Stimulated activated CD4-positive, alpha-beta T cell treated with anti-CD3 and anti-CD28 coated beads, Interleukin-12 subunit alpha, Interleukin-12 subunit beta, amount 100 ng/mL, for 48 hours (primary cell): ENCODE measurements around the gene MIAT.
"Not testable (repeated sequence)": the region's sequence is repeated elsewhere in the genome, so short reads cannot be mapped to it uniquely, and the experiment has no call there.

Source experiments
- DNase-seq, 3 donors: peaks; one replicate each; pipeline ENCODE4 v3.0.0-alpha.2; 2020; ENCODE audit warnings: low read depth in 2 of 3, low spot score in 1 of 3

Gene MIAT

DNA sequence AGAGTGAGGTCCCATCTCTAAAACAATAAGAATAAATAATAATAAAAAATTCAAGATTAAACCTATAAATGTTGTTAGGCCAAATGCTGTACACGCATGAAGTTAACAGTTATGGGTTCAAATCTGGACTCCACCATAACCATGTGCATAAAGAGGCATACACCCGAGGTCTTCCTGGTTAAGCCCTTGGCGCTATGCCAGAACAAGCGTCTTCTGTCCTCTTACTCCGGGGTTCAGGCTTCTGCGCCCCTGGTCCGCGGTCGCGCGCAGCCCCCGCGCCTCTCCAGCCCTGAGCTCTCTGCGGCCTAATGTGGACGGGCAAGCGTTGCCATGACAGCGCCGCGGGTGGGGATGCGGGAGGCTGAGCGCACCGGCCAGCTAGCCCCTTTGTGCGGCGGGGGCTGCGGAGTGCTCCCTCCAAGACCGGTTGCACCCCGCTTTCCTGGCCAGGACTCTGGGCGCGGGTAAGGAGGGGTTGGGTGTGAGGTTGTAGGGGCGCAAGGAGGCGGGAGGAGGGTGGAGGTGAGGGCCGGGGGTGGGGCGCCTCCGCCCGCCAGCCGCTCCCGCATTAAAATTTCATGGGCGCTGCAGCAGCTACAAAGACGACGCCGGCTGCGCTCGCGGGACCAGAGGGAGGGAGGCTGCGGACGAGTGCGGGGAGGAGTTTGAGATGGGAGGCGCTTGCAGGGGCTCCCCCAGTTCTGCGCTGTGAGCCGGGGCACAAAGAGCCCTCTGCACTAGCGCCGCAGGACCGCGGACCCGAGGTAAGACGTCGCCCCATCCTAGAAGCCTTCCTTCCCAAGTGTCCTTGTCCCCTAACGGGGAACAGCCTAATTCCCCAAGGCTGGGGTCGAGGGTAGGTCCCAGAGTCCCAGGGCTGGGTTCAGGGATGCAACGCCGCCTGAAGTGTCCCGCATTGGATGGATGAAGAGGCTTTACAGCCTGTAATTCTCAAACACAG, at the start of gene MIAT:
MIAT (plus strand) TSS at position 698 of the 961 bp plus-strand sequence.
- DNase-seq: peak in 1 of 3 donors; percentile 47

DNA sequence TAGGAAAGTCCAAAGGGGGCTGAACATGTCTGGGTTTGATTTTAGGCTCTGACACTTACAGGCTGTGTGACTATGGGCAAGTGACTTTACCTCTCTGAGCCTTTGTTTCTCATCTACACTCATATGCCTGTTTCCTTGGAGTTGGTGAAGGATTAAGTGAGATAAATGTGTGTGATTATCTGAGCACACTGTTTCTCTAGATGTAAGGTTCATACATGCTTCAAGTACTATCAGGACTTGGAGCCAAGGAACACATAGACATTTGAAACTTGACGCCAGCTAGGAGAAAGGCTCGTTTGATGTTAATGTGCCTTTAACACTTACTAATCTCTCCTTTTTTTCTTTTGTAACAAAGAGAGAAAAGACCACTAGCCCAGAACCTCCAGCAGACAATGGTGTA, 49.3 kb upstream of the MIAT start:
- DNase-seq: no peak

DNA sequence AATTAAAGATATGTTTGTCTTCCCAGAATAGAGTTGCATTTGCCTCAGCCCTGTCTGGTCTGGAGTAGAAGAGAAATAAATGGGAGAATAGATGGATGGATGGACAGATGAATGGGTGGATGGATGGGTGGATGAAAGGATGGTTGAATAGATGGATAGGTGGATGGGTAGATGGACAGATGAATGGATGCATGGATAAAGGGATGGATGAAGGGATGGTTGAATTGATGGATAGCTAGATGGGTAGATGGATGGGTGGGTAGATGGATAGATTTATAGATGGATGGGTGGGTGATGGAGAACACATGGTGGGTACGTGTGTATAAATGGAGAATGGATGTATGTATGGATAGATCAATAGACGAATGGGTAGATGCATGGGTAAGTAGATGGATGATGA, 48.1 kb upstream of the MIAT start:
- no peak for DNase-seq

DNA sequence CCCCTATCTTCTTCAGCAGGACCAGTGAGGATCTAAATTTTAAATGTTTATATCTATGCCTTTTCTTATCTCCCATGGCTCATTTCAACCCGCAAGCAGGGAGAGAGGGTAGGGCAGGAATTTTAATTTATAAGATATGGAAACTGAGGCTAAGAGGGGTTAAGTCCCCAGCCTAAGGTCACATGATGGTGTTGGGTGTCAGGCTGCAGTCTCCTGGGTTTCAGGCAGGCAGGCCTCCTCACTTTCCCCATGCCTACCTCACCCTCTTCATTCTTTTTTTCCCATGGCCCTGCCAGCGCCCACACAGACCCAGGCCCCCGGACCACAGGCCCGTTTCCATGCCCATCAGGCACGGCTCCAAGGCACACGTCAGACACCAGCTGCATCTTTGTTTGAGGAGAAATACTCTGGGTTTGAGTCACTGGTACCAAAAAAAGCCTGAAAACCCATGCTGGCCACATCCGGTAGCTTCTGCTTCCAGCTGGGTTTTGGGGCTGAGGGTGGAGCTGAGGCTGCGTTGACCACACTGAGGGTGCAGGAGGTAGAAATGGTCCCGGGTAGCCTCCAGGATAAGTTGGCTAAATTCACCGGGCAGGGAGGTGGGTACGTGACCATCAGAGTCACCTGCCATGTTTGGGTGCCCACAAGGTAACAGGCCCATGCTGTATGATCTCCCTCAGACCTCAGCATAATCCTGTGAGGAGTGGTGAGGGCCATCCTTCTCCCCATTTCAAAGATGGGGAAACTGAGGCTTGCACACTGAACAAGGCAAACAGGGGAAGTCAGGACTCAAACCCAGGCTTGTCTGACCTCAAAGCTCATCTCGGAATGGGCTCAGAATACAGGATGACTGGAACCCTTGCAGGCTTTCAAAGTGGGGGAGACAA, 47.1 kb upstream of the MIAT start:
- DNase-seq: peak; percentile 28 to 34 (median 28)

DNA sequence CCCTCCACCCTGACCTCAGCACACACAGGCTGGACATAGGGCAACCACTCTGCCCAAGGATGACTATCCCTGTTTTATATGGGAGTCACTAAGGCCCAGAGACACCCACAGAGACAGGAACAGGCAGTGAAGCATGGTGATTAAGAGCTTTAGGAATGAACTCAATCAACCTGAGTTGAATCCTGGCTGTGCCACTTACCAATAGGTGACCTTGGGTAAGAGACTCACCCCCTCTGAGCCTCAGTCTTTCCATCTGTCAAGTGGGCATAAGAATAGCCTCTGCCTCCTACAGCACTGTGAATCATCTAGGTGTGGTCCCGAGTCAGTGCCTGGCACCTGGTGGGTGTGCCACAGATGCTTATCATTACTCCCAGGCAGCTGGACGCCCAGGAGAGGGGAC, 46.4 kb upstream of the MIAT start:
- no peak for DNase-seq

DNA sequence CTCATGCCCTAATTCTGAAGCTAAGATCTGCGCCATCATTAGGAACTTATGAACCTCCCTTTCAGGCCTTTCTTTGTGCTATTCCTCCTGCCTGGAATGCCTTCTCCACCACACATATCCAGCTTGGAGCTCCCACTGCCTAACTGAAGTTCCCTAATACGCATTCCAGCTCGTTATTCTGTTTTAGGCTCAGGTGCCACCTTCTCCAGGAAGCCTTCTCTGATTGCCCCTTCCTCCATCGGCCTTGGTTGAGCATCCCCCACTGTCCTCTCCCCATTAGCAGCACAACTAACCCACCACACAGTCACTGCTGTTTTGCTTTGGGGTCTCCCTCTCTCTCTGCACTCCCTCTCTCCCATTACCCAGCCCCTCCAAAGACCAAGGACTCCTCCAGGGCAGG, 44.7 kb upstream of the MIAT start:
- DNase-seq: no peak

DNA sequence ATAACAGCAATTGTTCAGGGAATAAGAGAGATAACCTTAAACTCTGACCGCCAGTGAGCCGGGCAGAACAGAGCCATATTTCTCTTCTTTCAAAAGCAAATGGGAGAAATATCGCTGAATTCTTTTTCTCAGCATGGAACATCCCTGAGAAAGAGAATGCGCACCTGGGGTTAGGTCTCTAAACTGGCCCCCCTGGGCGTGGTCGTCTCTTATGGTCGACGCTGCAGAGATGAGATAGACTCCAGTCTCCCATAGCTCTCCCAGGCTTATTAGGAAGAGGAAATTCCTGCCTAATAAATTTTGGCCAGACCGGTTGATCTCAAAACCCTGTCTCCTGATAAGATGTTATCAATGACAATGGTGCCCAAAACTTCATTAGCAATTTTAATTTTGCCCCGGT, 43.6 kb upstream of the MIAT start:
- DNase-seq: not testable (repeated sequence)

DNA sequence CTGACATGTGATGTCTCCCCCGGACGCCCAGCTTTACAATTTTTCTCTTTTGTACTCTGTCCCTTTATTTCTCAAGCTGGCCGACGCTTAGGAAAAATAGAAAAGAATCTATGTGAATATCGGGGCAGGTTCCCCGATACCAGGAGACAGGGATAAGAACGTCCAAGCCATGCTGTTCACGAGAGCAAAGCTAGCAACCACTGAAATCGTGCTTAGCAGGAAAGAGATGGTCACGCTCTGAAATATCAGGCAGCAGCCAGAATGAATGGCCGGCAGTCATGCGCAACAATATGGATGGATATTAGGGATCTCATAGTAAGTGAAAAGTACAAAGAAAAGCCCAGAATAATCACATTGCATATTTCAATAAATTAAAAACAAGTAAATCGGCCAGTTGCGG, 43.1 kb upstream of the MIAT start:
- DNase-seq: no peak

DNA sequence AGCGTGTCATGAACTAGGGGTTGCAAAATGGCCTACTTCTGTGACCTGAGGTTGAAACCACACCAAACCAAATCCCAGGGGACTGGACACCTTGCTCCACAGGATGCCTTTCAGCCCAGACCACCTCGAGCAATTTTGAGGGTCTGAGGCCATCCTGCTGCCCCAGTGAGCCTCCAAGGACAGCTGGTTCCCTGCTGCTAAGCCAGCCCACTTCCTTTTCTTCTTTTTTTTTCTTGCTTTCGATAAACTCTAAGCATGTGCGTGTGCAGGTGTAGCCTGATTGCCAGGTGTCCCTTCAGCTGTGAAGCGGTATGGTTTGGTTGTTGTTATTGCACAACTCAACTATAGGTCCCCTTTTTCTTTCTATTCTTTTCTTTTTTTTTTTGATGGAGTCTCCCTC, 42.2 kb upstream of the MIAT start:
- DNase-seq: no peak

DNA sequence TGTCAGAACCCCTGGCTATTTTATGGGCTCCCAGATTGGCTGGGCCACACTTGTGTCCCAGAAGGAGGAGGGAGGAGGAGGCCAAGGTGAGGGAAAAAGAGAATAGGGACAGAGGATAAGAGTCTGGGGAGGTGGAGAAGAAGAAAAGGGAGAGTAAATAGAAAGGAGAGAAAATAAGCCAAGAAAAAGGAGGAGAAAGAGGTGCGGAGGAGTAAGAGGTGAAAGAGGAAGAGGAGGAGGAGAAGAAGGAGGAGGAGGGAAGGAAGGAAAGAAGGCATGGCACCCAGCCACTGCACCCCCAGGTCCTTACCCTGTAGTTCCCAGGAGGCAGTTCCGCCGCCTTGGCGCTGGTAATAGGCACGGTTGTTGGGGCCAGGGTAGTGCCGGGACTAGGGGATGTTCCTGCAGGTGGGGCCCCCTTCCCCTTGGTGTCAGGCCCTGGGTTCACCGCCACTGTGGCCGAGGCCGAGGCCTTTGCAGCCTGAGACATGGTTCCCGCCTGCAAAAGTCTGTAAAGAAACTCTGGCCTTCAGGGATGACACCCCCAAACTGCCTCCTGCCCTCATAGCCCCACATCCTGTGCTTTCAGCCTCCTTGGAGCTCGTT, 41.5 kb upstream of the MIAT start:
- DNase-seq: no peak

DNA sequence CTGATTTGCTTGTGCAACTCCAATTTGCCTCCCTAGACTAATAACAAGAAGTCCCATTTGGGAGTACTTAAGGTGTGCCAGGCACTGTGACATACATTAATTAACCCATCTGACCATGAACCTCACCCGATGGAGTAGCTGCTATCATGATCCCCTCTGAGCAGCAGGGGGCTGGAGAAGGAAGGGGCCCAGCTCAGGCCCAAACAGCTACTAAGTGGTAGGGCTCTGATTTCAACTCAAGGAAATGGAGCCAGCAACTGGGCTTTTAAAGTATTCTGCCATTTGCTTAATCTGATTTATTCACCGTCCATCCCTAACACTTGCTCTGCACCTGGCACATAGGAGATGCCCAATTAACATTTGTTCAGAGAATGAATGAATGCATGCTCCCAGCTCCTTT, 40.7 kb upstream of the MIAT start:
- DNase-seq: no peak

DNA sequence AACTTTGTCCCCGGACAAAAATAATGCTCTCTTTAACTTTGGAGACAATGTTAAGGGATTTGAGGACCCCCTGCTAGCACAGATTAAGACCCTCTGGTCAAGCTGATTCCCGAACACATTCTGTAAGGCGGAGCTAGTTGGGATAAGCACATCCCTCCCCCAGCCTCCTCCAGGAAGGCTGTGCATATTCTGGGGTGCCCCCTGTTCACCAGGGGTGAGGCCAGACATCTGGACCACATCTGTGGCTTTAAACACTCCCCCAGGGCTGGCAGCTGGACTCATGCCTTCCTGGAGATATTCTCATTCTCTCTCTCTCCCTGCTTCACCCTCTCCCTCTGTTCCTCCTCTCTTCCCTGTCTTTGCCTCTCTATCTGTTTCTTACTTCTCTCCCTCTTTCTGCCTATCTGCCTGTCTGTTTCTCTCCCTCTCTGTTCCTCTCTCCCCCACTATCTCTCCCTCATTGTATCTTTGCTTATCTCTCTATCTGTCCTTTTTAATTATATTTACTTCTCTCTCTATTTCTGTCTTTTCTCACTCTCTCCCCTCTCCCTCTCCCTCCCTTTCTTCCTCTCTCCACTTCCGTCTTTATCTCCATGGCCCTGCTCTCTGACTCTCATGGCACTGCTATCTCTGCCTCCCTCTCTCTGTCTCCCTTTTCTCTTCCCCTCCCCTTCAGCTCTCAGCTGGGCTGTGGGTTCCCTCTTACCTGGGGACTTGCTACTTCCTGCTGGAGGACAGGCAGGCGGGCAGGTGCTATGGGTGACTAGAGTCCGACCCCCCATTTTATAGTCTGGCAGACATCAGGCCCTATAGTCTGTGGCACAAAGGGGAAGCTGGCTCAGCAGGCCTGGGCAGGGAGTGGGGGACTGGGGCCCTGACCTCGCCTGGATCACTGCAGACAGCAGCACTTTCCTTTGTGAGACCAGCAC, 39.9 kb upstream of the MIAT start, which contains the start of gene CRYBB1:
CRYBB1 (minus strand) TSS at position 757 of the 929 bp plus-strand sequence. CDS start 1,708 bp downstream, outside the sequence.
- no peak for DNase-seq

DNA sequence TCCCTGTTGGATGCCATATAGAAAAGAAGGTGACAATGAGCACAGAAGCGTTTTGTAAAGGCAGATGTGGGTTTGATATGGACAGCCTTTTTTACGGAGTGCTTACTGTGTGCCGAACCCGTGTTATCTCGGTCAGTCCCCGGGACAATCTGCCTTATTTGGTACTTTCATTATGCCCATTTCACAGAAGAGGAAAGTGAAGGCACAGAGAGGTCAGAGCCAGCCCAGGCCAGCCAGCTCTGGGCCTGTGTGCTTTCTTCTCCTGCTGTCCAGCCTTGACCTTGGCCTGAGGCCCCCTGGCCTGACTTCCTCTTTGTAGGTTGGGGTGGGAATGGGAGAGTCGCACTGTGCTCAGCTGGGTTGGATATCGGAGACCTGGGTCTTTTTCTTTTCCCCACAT, 38.9 kb upstream of the MIAT start:
- DNase-seq: no peak

DNA sequence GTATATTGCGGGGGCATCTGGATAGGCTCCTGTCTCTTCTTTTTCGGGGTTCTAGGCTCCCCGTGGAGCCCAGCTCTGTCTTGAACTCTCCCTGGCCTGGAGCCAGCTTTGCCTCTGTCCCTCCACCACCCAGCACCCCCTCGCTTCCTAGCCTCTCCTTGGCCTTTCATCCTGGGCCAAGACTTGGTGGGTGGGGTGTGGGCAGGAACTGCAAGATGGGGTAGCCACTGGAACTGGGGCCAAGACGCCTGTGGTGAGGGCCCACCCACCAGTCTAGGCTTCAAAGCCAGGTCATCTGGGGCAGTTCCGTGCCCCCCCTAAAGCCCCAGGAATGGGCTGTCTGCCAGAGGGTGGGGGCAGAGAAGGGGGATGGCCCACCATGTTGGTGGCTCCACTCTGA, 37.9 kb upstream of the MIAT start:
- DNase-seq: no peak

DNA sequence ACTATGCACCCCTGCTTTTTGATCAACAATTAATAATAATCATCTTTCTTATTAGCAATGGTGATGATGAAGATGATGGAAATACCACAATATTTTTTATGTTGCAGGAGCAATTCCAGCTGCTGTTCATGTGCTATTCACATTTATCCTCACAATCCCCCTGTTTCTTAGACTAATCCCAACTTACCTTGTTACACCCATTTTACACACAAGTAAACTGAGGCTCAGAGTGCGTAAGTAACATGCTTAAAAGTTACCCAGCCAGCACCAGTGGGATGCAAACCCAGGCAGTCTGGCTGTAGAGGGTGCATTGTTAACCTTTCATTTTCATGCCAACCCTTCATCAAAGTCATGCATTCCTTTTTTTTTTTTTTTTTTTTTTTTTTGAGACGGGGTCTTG, 37.2 kb upstream of the MIAT start:
- DNase-seq: no peak

DNA sequence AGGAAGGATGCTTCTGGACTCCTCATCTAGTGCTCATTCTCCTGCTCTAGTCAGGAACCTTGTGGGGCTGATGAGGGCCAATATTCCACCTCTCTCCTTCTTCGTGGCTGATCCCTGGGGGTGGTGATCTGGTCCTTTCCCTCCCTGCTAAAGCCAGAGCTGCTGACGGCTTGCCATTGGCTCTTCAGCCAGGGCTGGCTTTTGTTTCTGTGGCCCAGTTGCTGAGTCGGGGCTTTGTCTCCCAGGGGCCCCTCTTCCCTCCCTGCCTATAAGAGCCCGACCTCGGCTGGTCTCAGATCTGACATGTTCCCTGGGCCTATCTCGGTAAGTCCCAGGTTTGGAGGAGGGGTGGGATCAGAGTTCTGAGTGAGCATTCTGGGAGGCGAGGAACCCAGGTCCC, 35.7 kb upstream of the MIAT start, which contains the start of gene CRYBA4:
CRYBA4 (plus strand) TSS at position 301 of the 400 bp plus-strand sequence. CDS start 634 bp downstream, outside the sequence.
- no peak for DNase-seq

DNA sequence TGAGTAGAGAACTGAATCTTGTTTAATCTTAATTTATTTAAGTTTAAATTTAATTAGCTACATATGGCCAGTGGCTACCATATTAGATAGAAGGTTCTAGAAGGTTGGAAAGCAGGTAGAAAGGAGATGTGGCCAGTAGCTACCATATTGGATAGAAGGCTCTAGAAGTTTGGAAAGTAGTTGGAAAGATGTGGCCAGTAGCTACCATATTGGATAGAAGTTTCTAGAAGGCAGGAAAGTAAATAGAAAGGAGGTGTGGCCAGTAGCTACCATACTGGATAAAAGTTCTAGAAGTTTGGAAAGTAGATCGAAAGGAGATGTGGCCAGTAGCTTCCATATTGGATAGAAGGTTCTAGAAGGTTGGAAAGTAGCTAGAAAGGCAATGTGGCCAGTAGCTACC, 33.4 kb upstream of the MIAT start:
- no peak for DNase-seq

DNA sequence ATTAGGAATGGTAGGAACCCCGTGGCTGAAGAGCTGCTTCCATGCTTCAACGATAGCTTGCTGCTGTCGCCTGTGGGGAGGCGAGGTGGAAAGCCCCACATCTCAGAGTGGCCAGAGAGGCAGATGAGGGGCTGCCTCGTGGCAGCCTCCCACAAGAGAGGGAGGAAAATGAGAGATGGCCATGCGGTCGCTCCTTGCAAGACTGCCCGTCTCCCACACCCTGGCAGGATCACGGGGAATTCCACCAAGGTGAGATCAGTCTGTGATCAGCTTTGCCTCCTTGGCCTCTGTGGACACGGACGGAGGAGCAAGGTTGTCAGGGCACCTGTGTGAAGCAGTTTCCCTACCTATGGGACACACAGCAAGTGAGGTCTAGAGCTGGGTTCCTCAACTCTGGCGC, 32.6 kb upstream of the MIAT start:
- no peak for DNase-seq

DNA sequence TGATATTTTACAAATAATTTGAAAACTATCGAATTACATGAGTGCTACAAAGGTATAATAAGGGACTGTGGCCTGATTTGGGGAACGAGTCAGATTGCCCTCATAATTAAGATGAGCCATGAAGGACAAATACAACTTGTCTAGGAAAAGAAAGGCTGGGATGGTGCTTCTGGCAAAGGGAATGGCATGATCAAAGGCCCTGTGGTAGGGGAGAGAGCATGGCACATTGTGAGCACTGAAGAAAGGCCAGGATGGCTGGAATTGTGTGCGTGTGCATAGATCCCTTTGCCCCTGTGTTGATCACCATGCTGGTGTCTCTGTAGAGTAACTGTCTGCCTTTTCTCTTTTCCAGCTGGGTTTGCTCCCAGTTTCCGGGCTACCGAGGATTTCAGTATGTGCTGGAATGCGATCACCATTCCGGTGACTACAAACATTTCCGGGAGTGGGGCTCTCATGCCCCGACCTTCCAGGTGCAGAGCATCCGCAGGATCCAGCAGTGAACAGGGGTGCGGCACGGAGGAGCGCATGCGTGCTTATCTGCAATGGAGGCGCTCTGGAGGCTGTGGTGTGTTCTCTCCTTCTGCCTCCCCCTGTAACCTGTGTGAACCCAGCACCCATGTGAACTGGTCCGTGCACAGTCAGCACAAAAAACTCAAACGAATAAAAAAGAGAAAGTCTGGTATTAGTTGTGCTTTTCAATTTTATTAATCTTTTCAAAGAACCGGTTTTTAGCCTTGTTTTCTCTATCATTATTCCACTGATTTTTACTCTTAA, 27.2 kb upstream of the MIAT start:
- no peak for DNase-seq
